H1 (cell line): ENCODE measurements around the gene SPTBN5. TPM values are rescaled to one million over a fixed set of nuclear protein-coding genes. Genes with fewer than 3 reads are reported as not detected.

Source experiments
- CTCF ChIA-PET: fragments of 300-600 bp; sonication (Branson Sonifier 250); formaldehyde crosslinking; loops from one replicate; lab custom pipeline; 2021; ENCODE audit not compliant: partially characterized antibody; lab: Charles Lee
- POLR2A ChIA-PET: fragments of 300-600 bp; sonication (Branson Sonifier 250); formaldehyde crosslinking; loops from one replicate; lab custom pipeline; 2021; ENCODE audit warnings: inconsistent platforms; ENCODE audit not compliant: partially characterized antibody; lab: Charles Lee
- DNase-seq, 2 experiments: peaks; one replicate each; pipeline versions ENCODE4 v3.0.0 to v3.0.0-alpha.2; 2010 to 2022; ENCODE audit warnings: low spot score in 2 of 2, low read depth in 1 of 2, mixed read lengths in 1 of 2
- FAIRE-seq: peaks from 2 replicates; lab custom pipeline; 2011; peaks lifted over from hg19 to GRCh38; lab: Jason Lieb, UNC
- H2AFZ ChIP-seq: 2 replicates; pipeline ENCODE4 v1.8.1; 2012; ENCODE audit warnings: low read length, inconsistent platforms
- H2AK5ac ChIP-seq: 2 replicates; pipeline ENCODE4 v1.6.1; 2013; ENCODE audit warnings: low read depth, low read length
- H2BK120ac ChIP-seq: replicated peaks from 2 replicates; pipeline ENCODE3; 2013; ENCODE audit warnings: low read depth, low read length, inconsistent platforms
- H2BK12ac ChIP-seq: 2 replicates; pipeline ENCODE4 v1.6.1; 2013; ENCODE audit warnings: low read depth, low read length
- H2BK15ac ChIP-seq: 2 replicates; pipeline ENCODE4 v1.6.1; 2013; ENCODE audit warnings: low read length
- H2BK20ac ChIP-seq: 2 replicates; pipeline ENCODE4 v1.6.1; 2013; ENCODE audit warnings: low read length
- H2BK5ac ChIP-seq: 2 replicates; pipeline ENCODE4 v1.6.1; 2013; ENCODE audit warnings: low read depth, low read length
- H3K14ac ChIP-seq: 2 replicates; pipeline ENCODE4 v1.6.1; 2013; ENCODE audit warnings: inconsistent platforms; ENCODE audit not compliant: insufficient read length
- H3K18ac ChIP-seq: 2 replicates; pipeline ENCODE4 v1.6.1; 2013; ENCODE audit warnings: low read length; ENCODE audit errors: extremely low read depth
- H3K23ac ChIP-seq: 2 replicates; pipeline ENCODE4 v1.6.1; 2013; ENCODE audit warnings: inconsistent platforms; ENCODE audit not compliant: insufficient read length
- H3K23me2 ChIP-seq: 2 replicates; pipeline ENCODE4 v1.6.1; 2013; ENCODE audit warnings: low read depth, low read length
- H3K27ac ChIP-seq: 2 replicates; pipeline ENCODE4 v1.6.1; 2011; ENCODE audit warnings: low read depth, low read length, inconsistent platforms
- H3K27me3 ChIP-seq, 4 experiments: replicated peaks in 1 of 4; 1 replicate in 1 of 4; 2 replicates in 3 of 4; pipeline versions ENCODE4 v1.6.1 to v1.8.1; 2011 to 2013; ENCODE audit warnings: low read length in 3 of 4, mild to moderate bottlenecking in 3 of 4, inconsistent platforms in 2 of 4, mixed read lengths in 2 of 4, moderate library complexity in 1 of 4; ENCODE audit not compliant: control insufficient read depth in 3 of 4, insufficient read depth in 3 of 4; ENCODE audit errors: extremely low read depth in 1 of 4
- H3K36me3 ChIP-seq, 4 experiments: 2 replicates each; pipeline versions ENCODE4 v1.6.1 to v1.8.1; 2011 to 2013; ENCODE audit warnings: mild to moderate bottlenecking in 4 of 4, low read length in 3 of 4, moderate library complexity in 2 of 4, control low read depth in 1 of 4, inconsistent platforms in 1 of 4; ENCODE audit not compliant: insufficient read depth in 4 of 4, control insufficient read depth in 2 of 4
- H3K4ac ChIP-seq: replicated peaks from 2 replicates; pipeline ENCODE3; 2013; ENCODE audit warnings: low read length, low read depth, mixed read lengths, inconsistent platforms; ENCODE audit not compliant: insufficient read length
- H3K4me1 ChIP-seq, 4 experiments: replicated peaks in 1 of 4; 1 replicate in 1 of 4; 2 replicates in 3 of 4; pipeline versions ENCODE4 v1.6.1 to v1.8.1; 2011 to 2013; ENCODE audit warnings: low read length in 3 of 4, inconsistent platforms in 2 of 4, mixed read lengths in 1 of 4; ENCODE audit not compliant: insufficient read depth in 4 of 4, control insufficient read depth in 3 of 4
- H3K4me2 ChIP-seq, 2 experiments: 2 replicates each; pipeline versions ENCODE4 v1.6.1 to v1.8.1; 2011 to 2013; ENCODE audit warnings: low read depth in 2 of 2, low read length in 2 of 2, control low read depth in 1 of 2, inconsistent platforms in 1 of 2, mild to moderate bottlenecking in 1 of 2; ENCODE audit not compliant: insufficient read depth in 1 of 2
- H3K4me3 ChIP-seq, 4 experiments: fragments of 200-600, 300-600 bp in 1 of 4; sonication (generic), shearing (Covaris generic), sonication (Bioruptor Twin) in 1 of 4; 2 replicates each; pipeline versions ENCODE4 v1.5.1 to v1.8.1; 2011 to 2016; ENCODE audit warnings: low read length in 4 of 4, low read depth in 3 of 4, control low read depth in 2 of 4, inconsistent platforms in 2 of 4, mild to moderate bottlenecking in 2 of 4, mixed read lengths in 1 of 4, moderate library complexity in 1 of 4; ENCODE audit not compliant: insufficient read depth in 2 of 4; ENCODE audit errors: extremely low read depth in 1 of 4
- H3K56ac ChIP-seq: replicated peaks from 2 replicates; pipeline ENCODE3; 2013; ENCODE audit warnings: low read depth, mild to moderate bottlenecking, mixed read lengths, low read length, inconsistent platforms; ENCODE audit not compliant: insufficient read length
- H3K79me1 ChIP-seq: 2 replicates; pipeline ENCODE4 v1.6.1; 2013; ENCODE audit warnings: low read depth, low read length, control low read depth
- H3K79me2 ChIP-seq, 2 experiments: 2 replicates each; pipeline versions ENCODE4 v1.6.1 to v1.8.1; 2012 to 2013; ENCODE audit warnings: low read length in 2 of 2, mild to moderate bottlenecking in 2 of 2, inconsistent platforms in 1 of 2; ENCODE audit not compliant: insufficient read depth in 2 of 2, control insufficient read depth in 1 of 2
- H3K9ac ChIP-seq, 4 experiments: replicated peaks in 1 of 4; 1 replicate in 1 of 4; 2 replicates in 3 of 4; pipeline versions ENCODE4 v1.6.1 to v1.8.1; 2011 to 2013; ENCODE audit warnings: low read depth in 3 of 4, low read length in 3 of 4, control low read depth in 2 of 4, mild to moderate bottlenecking in 2 of 4, moderate library complexity in 2 of 4, inconsistent platforms in 1 of 4; ENCODE audit errors: extremely low read depth in 1 of 4
- H3K9me3 ChIP-seq, 2 experiments: 2 replicates each; pipeline versions ENCODE4 v1.6.1 to v1.8.1; 2012 to 2013; ENCODE audit warnings: mild to moderate bottlenecking in 2 of 2, moderate library complexity in 2 of 2, control low read depth in 1 of 2, inconsistent platforms in 1 of 2, low read depth in 1 of 2, low read length in 1 of 2, mixed read lengths in 1 of 2; ENCODE audit not compliant: insufficient read depth in 2 of 2
- H4K20me1 ChIP-seq, 2 experiments: replicated peaks in 1 of 2; 2 replicates each; pipeline versions ENCODE3 to v1.8.1; 2011 to 2013; ENCODE audit warnings: inconsistent platforms in 2 of 2, low read length in 2 of 2, mild to moderate bottlenecking in 1 of 2; ENCODE audit not compliant: insufficient read depth in 2 of 2, control insufficient read depth in 1 of 2
- H4K5ac ChIP-seq: 2 replicates; pipeline ENCODE4 v1.6.1; 2013; ENCODE audit warnings: low read length, low read depth, mixed read lengths, inconsistent platforms; ENCODE audit not compliant: insufficient read length
- H4K8ac ChIP-seq: 2 replicates; pipeline ENCODE4 v1.8.0; 2013; ENCODE audit warnings: mild to moderate bottlenecking, moderate library complexity, low read length, inconsistent platforms; ENCODE audit not compliant: insufficient read depth; ENCODE audit errors: extremely low read depth
- H4K91ac ChIP-seq: replicated peaks from 2 replicates; pipeline ENCODE3; 2013; ENCODE audit warnings: low read length, mixed read lengths, inconsistent platforms; ENCODE audit not compliant: insufficient read length
- CREB1 ChIP-seq: IDR thresholded peaks from 2 replicates; pipeline ENCODE4 v1.6.1; 2012; ENCODE audit warnings: inconsistent platforms
- CTBP2 ChIP-seq: IDR thresholded peaks from 2 replicates; pipeline ENCODE4 v1.7.0; 2011; ENCODE audit warnings: borderline replicate concordance, mild to moderate bottlenecking, moderate library complexity, mixed read lengths, low read length; ENCODE audit not compliant: insufficient read depth, insufficient read length
- E2F6 ChIP-seq: IDR thresholded peaks from 2 replicates; pipeline ENCODE4 v1.6.1; 2012; ENCODE audit warnings: inconsistent platforms
- KDM5A ChIP-seq: fragments of 200-600 bp; IDR thresholded peaks from 2 replicates; pipeline ENCODE4 v1.7.1; 2012; ENCODE audit warnings: mild to moderate bottlenecking, low read length, inconsistent platforms, mixed read lengths
- NRF1 ChIP-seq: IDR thresholded peaks from 2 replicates; pipeline ENCODE4 v1.6.1; 2011; ENCODE audit warnings: mild to moderate bottlenecking, low read depth, low read length, improper control_type of control experiment
- POU5F1 ChIP-seq: IDR thresholded peaks from 2 replicates; pipeline ENCODE4 v1.6.1; 2011; ENCODE audit warnings: low read depth, mild to moderate bottlenecking, low read length, moderate library complexity
- RNF2 ChIP-seq: fragments of 200-900, 300-1000 bp; sonication (generic); IDR thresholded peaks from 2 replicates; pipeline ENCODE4 v1.7.1; 2016; ENCODE audit warnings: borderline replicate concordance, low read depth, mild to moderate bottlenecking, antibody characterized with exemption, low read length; ENCODE audit not compliant: poor library complexity, severe bottlenecking; ENCODE audit errors: missing control alignments
- SIN3A ChIP-seq, 2 experiments: IDR thresholded peaks in 1 of 2; conservative IDR thresholded peaks in 1 of 2; 2 replicates each; pipeline ENCODE4 v1.6.1; 2011 to 2012; ENCODE audit warnings: low read length in 2 of 2, improper control_type of control experiment in 1 of 2, low read depth in 1 of 2, mild to moderate bottlenecking in 1 of 2
- TBP ChIP-seq: IDR thresholded peaks from 2 replicates; pipeline ENCODE4 v1.6.1; 2011; ENCODE audit warnings: low read depth, low read length, improper control_type of control experiment
- WGBS, 2 experiments: shearing (Covaris generic) in 1 of 2; methylation state at CpG; one replicate each; pipeline versions ENCODE4 v1.1.6 to v1.1.7; 2013 to 2015; ENCODE audit warnings: low lambda C conversion rate in 2 of 2, mixed read lengths in 2 of 2, inconsistent platforms in 1 of 2, low coverage in 1 of 2, missing lambda C conversion rate in 1 of 2; ENCODE audit not compliant: insufficient replicate concordance in 2 of 2, insufficient coverage in 1 of 2, insufficient read length in 1 of 2; ENCODE audit errors: extremely low coverage in 1 of 2, missing lambda C conversion rate in 1 of 2; 5-methylcytosine and 5-hydroxymethylcytosine counted together
- polyA plus RNA-seq, 7 experiments: library from polyadenylated mRNA; depleted of rRNA in 3 of 7; stranded (reverse) in 5 of 7; unstranded in 2 of 7; fragments of >200 nt in 5 of 7; fragments of 200-250 nt in 2 of 7; gene quantifications; 1 replicate in 5 of 7; 2 replicates in 1 of 7; 4 replicates in 1 of 7; pipeline versions ENCODE4 v1.2.1 to v1.2.3, GENCODE V29; 2011 to 2013; ENCODE audit warnings: missing spikeins in 2 of 7, mixed read lengths in 2 of 7
- total RNA-seq: library from RNA; stranded (reverse); fragmentation: NEBNext Ultra II Directional; extraction: Animal tissue kit (Norgen Biotek cat#: 25700); gene quantifications from 2 replicates; pipeline ENCODE4 v1.2.1, GENCODE V29; 2021

The SPTBN5 gene
- total and polyA plus RNA-seq, 2 of the 8 experiments (the other 6 are each of a cell fraction or from before 2014, with no cell fraction given) = 0.32 to 0.84 TPM

GRCh38 chr15:41851167-41851523, 42.7 kb downstream of the SPTBN5 start:
- 74% methylated on average over 10 of the region's 11 CpGs; no CpG with 5 or more reads in 1 of the 2 experiments for WGBS, 2 experiments
- Histone ChIP-seq H3K27me3 (no peaks in the 10 kb centered on the region; a peak in 1 of 7 replicates), H3K14ac (no peak overlapping the region), H3K18ac (no peak overlapping the region), H3K4ac (no peak overlapping the region), H2AK5ac (no peak overlapping the region), H3K4me3 (no peak overlapping the region), H2BK20ac (no peak overlapping the region), H2BK120ac (no peak overlapping the region), H4K5ac (no peak overlapping the region), H4K91ac (no peak overlapping the region), H3K9ac (no peak overlapping the region), H3K23ac (no peak overlapping the region), H3K79me1 (no peaks in the 10 kb centered on the region), H4K20me1 (no peaks in the 10 kb centered on the region), H3K79me2 (no peaks in the 10 kb centered on the region), H3K36me3 (peaks cover 0 to 7% (median 2%) of the 10 kb centered on the region in 4 experiments; a peak in 3 of 8 replicates), H4K8ac (no peak overlapping the region), H3K56ac (no peak overlapping the region), H2BK5ac (no peak overlapping the region), H3K4me2 (no peak overlapping the region), H2BK15ac (no peak overlapping the region), H3K4me1 (peaks cover 0 to 9% (median 2%) of the 10 kb centered on the region in 4 experiments; a peak in 3 of 7 replicates), H3K9me3 (no peaks in the 10 kb centered on the region), H3K27ac (no peak overlapping the region), H2AFZ (no peak overlapping the region), H3K23me2 (0 out of 2 replicates have a peak, but pooled peaks cover 2% of the 10 kb centered on the region), H2BK12ac (no peak overlapping the region)
- TF ChIP-seq CTBP2 (no peak), RNF2 (no peak), TBP (no peak), E2F6 (no peak), KDM5A (no peak), NRF1 (no peak), POU5F1 (no peak), SIN3A (conservative IDR thresholded peaks at IDR 0.05 in 1 of 2, IDR thresholded peaks at IDR 0.05 in 1 of 2; ENCODE audit: low read depth in 1 of 2, low read length in 2 of 2) (no peak), CREB1 (no peak)
- ChIA-PET POLR2A (interaction anchor here (0.6 to 7.2 kb wide), 11 partner anchors 11 to 77 kb away, joined by 3 to 45 read pairs (median 3); partner anchors contain the start of genes MAPKBP1 and PLA2G4B), CTCF (interaction anchor here (0.6 to 3.5 kb wide), 9 partner anchors 11 to 373 kb away, joined by 3 to 17 read pairs (median 5); no protein-coding TSS in a partner anchor)
- DNase-seq = no peak
- no peak for FAIRE-seq
